HUES6 (cell line): ENCODE results near the gene UBE4B.
"Not testable (repeated sequence)": the region's sequence is repeated elsewhere in the genome, so short reads cannot be mapped to it uniquely, and the experiment has no call there.

Experiments used
- H3K27ac ChIP-seq: 2 replicates; pipeline ENCODE4 v1.7.0; 2013; ENCODE audit warnings: low read depth, mild to moderate bottlenecking, low read length, inconsistent platforms
- H3K27me3 ChIP-seq: 2 replicates; pipeline ENCODE4 v1.6.1; 2013; ENCODE audit warnings: low read length; ENCODE audit not compliant: control insufficient read depth, insufficient read depth
- H3K36me3 ChIP-seq: 2 replicates; pipeline ENCODE4 v1.6.1; 2013; ENCODE audit warnings: low read length; ENCODE audit not compliant: control insufficient read depth, insufficient read depth
- H3K4me1 ChIP-seq: 2 replicates; pipeline ENCODE4 v1.6.1; 2013; ENCODE audit warnings: low read length; ENCODE audit not compliant: control insufficient read depth, insufficient read depth
- H3K4me3 ChIP-seq: 2 replicates; pipeline ENCODE4 v1.5.1; 2013; ENCODE audit warnings: low read depth, low read length
- H3K9ac ChIP-seq: one replicate; pipeline ENCODE4 v1.6.1; 2013; ENCODE audit warnings: mild to moderate bottlenecking, low read length
- H3K9me3 ChIP-seq: 2 replicates; pipeline ENCODE4 v1.6.1; 2013; ENCODE audit warnings: low read depth, low read length; ENCODE audit not compliant: control insufficient read depth, insufficient read depth

The UBE4B gene

DNA sequence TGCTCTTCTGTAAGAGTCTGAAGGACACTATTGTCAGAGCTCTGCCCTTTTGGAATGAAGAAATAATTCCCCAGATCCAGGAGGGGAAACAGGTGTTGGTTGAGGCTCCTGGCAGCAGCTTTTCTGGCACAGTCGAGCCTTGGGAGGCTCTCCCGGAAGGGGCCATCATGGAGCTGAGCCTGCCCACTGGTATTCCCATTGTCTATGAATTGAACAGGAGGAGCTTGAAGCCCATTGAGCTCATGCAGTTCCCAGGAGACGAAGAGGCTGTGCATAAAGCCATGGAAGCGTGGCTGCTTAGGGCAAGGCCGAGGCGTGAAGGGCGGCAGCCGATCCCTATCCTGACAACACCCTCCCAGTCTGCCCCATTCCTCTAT lies 26.6 kb downstream of the UBE4B start:
- no peaks in the 10 kb centered on the region for H3K4me1 ChIP-seq
- H3K27ac ChIP-seq, result no peak overlapping the region
- H3K27me3 ChIP-seq, result no peaks in the 10 kb centered on the region
- H3K36me3 ChIP-seq, result no peaks in the 10 kb centered on the region
- no peak overlapping the region for H3K9ac ChIP-seq
- H3K4me3 ChIP-seq, result no peak overlapping the region
- H3K9me3 ChIP-seq, result no peaks in the 10 kb centered on the region

DNA sequence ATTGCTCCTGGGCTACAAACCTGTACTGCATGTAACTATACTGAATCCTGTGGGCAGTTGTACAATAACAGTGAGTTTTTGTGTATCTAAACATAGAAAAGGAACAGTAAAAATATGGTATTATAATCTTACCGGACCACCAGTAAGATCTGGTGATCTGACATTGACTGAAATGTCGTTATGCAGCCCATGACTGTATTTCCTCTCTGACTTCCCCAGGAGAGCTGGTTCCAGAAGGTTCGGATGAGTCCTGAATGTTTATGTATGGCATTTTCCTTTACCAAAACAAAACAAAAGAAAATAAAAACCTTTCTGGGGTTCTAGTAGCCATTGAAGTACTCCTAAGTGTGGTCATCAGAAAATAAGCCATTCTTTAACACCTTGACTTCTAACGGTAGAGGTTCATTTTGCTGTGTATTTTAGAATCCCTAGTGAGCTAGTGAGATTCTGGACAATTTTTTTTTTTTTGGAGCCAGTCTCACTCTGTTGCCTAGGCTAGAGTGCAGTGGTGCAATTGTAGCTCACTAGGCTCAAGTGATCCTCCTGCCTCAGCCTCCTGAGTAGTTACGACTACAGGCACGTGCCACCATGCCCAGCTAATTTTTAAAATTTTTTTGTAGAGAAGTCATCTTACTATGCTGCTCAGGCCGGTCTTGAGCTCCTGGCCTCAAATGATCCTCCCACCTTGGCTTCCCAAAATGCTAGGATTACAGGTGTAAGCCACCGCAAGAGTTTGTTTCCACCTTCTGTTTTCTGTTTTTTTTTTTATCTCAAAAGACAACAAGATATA lies 27.7 kb downstream of the UBE4B start:
- Histone ChIP-seq H3K36me3 (no peaks in the 10 kb centered on the region), H3K27ac (no peak overlapping the region), H3K4me3 (no peak overlapping the region), H3K4me1 (peaks cover 6% of the 10 kb centered on the region), H3K27me3 (no peaks in the 10 kb centered on the region), H3K9me3 (no peaks in the 10 kb centered on the region), H3K9ac (no peak overlapping the region)

DNA sequence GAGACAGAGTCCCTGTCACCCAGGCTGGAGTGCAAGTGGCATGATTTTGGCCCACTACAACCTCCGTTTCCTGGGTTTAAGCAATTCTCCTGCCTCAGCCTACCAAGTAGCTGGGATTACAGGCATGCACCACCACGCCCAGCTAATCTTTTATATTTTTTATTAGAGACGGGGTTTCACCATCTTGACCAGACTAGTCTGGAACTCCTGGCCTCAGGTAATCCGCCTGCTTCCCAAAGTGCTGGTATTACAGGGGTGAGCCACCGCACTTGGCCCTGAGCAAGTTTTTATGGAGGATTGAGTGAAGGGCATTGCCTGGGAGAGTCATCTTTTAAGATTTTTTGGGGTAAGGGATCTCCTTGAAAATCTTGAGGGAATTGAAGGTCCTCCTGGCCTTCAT lies 28.5 kb downstream of the UBE4B start:
- H3K27me3 ChIP-seq, result no peaks in the 10 kb centered on the region
- no peak overlapping the region for H3K4me3 ChIP-seq
- H3K9me3 ChIP-seq, result no peaks in the 10 kb centered on the region
- H3K9ac ChIP-seq, result no peak overlapping the region
- peaks cover 7% of the 10 kb centered on the region for H3K4me1 ChIP-seq
- no peak overlapping the region for H3K27ac ChIP-seq
- H3K36me3 ChIP-seq, result no peaks in the 10 kb centered on the region

DNA sequence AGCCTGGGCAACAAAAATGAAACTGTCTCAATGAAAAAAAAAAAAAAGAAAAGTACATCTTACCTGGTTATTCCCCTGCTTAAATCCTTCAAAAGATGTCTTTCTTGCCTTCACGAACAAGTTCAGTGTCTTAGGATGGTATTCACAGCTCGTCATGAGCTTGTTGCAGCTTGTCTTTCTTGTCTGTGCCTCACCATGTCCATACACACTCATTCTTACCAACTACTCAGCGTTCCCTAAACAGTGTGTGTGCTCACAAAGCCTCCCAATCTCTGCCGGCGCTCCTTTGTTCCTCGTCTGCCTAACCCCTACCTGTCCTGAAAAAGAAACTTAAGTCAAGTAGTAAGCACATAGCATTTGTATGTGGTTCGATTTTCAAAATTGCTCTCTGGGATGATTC lies 31.1 kb downstream of the UBE4B start:
- Histone ChIP-seq H3K27ac (no peak overlapping the region), H3K9ac (no peak overlapping the region), H3K4me3 (no peak overlapping the region), H3K9me3 (no peaks in the 10 kb centered on the region), H3K4me1 (peaks cover 7% of the 10 kb centered on the region), H3K27me3 (no peaks in the 10 kb centered on the region), H3K36me3 (no peaks in the 10 kb centered on the region)

DNA sequence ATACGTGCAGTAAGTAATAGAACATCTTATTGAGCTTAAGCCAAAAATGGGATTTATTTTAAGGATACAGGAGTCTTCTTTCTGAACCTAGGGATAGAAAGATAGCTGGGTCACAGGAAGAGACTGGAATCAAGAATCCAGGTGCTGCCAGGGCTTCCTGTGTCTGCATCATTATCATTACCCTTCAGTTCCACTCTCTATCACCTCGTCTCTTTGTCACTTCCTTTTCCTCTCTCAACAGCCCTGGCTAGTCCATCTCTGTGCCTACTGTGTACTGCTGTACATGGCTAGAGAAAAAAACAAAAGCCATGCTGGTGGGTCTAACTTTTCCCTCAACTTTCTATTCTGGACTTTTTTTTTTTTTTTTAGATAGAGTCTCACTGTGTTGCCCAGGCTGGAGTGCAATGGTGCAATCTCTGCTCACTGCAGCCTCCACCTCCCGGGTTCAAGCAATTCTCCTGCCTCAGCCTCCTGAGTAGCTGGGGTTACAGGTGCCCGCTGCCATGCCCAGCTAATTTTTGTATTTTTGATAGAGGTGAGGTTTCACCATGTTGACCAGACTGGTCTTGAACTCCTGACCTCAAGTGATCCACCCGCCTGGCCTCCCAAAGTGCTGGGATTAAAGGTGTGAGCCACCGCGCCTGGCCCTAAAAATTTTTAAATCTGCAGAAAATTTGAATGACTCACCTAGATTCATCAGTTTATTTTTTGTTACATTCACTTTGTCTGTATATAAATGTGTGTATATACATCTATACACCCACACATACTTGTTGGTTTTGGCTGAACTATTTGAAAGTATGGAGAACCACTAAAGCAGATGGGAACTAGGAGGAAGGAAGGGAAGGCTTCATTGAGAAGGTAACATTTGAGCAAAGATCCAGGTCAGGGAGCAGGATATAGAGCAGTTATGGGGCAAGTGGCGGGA lies 31.9 kb downstream of the UBE4B start:
- Histone ChIP-seq H3K9ac (no peak overlapping the region), H3K4me3 (no peak overlapping the region), H3K4me1 (peaks cover 7% of the 10 kb centered on the region), H3K27me3 (no peaks in the 10 kb centered on the region), H3K27ac (no peak overlapping the region), H3K36me3 (no peaks in the 10 kb centered on the region), H3K9me3 (no peaks in the 10 kb centered on the region)

DNA sequence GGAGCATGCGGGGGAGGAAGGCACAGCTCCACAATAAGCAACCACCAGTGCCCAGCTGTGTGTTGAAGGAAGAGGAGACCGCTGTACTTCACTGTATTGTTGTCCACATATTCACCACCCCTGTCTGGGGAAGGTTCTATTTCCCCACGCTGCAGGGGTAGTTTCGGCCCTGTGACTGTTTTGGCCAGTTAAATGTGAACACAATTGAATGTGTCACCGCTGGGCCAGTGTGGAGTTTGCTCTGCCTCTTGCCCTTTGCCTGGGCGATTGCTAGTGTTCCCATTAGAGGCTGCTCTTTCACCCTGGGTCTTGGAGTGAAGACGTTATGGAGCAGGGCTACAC lies 32.6 kb downstream of the UBE4B start:
- no peak overlapping the region for H3K27ac ChIP-seq
- H3K9ac ChIP-seq, result no peak overlapping the region
- no peaks in the 10 kb centered on the region for H3K9me3 ChIP-seq
- H3K4me3 ChIP-seq, result no peak overlapping the region
- H3K4me1 ChIP-seq, result peaks cover 7% of the 10 kb centered on the region
- no peaks in the 10 kb centered on the region for H3K36me3 ChIP-seq
- H3K27me3 ChIP-seq, result no peaks in the 10 kb centered on the region

DNA sequence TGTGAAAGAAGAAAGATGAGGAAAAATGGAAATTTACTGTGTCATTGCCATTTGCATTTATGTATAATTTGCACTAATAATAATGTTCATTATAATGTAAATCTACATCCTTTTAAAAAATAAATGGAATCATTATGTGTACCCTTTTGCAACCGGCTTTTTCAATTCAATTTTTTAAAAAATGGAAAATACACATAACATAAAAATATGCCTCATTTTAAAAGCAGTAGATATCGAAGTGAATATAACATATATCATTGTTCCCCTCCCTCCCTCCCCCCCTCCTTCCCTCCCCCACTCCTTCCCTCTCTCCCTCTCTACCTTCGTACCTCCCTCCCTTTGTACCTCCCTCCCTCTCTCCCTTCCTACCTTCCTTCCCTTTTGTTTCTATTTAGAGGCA lies 33.0 kb downstream of the UBE4B start:
- H3K27ac ChIP-seq, result no peak overlapping the region
- H3K9me3 ChIP-seq, result no peaks in the 10 kb centered on the region
- no peaks in the 10 kb centered on the region for H3K36me3 ChIP-seq
- H3K27me3 ChIP-seq, result no peaks in the 10 kb centered on the region
- H3K9ac ChIP-seq, result no peak overlapping the region
- H3K4me1 ChIP-seq, result peaks cover 7% of the 10 kb centered on the region
- H3K4me3 ChIP-seq, result no peak overlapping the region

DNA sequence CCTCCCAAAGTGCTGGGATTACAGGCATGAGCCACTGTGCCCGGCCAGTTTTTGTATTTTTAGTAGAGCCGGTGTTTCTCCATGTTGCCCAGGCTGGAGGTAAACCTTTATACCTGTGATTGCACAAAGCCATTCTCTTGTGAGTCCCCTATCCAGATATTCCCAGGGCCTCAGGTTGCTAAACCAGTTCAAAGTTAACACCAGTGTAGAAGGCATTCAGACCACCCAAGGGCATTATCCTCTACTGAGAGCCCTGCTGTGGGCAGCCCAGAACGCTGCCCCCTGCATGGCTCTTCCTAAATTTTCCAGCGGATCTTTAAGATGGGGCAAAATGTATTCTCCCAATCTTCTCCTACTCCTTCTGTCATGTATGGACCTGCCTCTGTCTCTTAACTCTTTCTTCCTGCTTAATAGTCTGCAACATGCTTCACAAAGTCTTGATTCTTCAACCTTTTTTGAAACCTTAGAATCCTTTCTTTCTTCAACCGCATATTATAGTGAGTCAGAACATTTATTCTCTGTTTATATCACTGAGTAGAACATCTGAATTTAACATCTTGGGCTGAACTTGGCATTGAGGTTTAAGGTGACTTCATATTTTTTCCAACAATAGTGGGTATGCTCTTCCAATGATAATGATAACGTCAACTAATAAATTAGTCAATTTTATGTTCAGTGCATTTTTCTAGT lies 36.0 kb downstream of the UBE4B start:
- Histone ChIP-seq H3K9me3 (no peaks in the 10 kb centered on the region), H3K36me3 (0 out of 2 replicates have a peak, but pooled peaks cover 2% of the 10 kb centered on the region), H3K4me1 (peaks cover 16% of the 10 kb centered on the region), H3K4me3 (no peak overlapping the region), H3K27me3 (no peaks in the 10 kb centered on the region), H3K27ac (no peak overlapping the region), H3K9ac (no peak overlapping the region)

DNA sequence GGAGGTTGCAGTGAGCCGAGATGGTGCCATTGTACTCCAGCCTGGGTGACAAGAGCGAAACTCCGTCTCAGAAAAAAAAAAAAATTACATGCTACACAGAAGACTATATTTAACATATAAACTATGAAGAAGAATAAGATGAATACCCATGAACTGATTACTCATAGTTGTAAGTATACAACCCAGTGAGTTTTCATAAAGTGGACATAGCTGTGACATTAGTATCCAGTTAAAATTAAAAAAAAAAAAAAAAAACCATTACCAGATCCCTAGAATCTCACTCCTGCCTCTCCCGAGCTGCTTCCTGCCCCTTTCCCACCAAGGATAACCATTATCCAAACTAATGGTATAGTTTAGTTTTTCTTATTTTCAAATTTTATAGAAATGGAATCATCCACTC lies 37.4 kb downstream of the UBE4B start:
- Histone ChIP-seq H3K27me3 (no peaks in the 10 kb centered on the region), H3K9ac (no peak overlapping the region), H3K27ac (no peak overlapping the region), H3K4me1 (peaks cover 13% of the 10 kb centered on the region), H3K4me3 (no peak overlapping the region), H3K36me3 (peaks cover 2% of the 10 kb centered on the region; the same call in 1 of the 2 replicates), H3K9me3 (no peaks in the 10 kb centered on the region)

DNA sequence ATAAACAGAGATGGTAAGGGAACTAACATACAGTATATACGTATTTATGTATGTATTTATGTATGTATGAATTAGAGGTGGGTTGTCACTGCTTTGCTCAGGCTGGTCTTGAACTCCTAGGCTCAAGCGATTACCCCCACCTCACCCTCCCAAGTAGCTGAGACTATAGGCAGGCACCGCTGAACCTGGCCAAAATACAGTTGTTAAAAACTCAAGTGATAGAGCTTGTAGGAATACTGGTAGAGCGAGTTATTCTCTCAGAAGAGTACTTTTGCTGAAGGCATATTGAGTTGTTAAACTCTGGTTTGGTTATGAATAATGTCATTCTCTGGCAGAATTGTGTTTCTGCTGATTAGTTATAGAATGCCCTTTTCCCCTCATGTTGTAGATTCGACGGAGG lies 38.9 kb downstream of the UBE4B start:
- peaks cover 2% of the 10 kb centered on the region for H3K36me3 ChIP-seq
- H3K27ac ChIP-seq, result no peak overlapping the region
- no peak overlapping the region for H3K4me3 ChIP-seq
- H3K27me3 ChIP-seq, result no peaks in the 10 kb centered on the region
- H3K9ac ChIP-seq, result no peak overlapping the region
- H3K4me1 ChIP-seq, result peaks cover 9% of the 10 kb centered on the region; the same call in 1 of the 2 replicates
- no peaks in the 10 kb centered on the region for H3K9me3 ChIP-seq

DNA sequence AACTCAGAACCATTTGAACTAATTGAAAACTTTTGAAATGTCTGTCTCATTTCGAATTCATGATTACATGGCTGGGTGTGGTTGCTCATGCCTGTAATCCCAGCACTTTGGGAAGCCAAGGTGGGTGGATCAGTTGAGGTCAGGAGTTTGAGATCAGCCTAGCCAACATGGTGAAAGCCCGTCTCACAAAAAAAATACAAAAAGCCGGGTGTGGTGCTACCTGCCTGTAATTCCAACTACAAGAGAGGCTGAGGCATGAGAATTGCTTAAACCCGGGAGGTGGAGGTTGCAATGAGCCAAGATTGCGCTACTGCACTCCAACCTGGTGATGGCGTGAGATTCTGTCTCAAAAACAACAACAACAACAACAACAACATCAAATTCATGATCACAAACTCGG lies 40.6 kb downstream of the UBE4B start:
- not testable (repeated sequence) for H3K9ac ChIP-seq, H3K4me1 ChIP-seq, H3K27me3 ChIP-seq, H3K36me3 ChIP-seq, H3K9me3 ChIP-seq, H3K4me3 ChIP-seq, H3K27ac ChIP-seq
